K562 (cell line): ENCODE data around the gene EIF4G2. TPM values are rescaled to one million over a fixed set of nuclear protein-coding genes. Genes with fewer than 3 reads are reported as not detected.

ENCODE experiments used
- ATF7 ChIP-seq: fragments of 450-650 bp; IDR thresholded peaks from 2 replicates; pipeline ENCODE4 v1.7.1; 2014; ENCODE audit warnings: mild to moderate bottlenecking, moderate library complexity
- BRF1 ChIP-seq: IDR thresholded peaks from 3 replicates; pipeline ENCODE4 v1.6.1; 2011; ENCODE audit warnings: borderline replicate concordance, mild to moderate bottlenecking; ENCODE audit not compliant: insufficient read length; ENCODE audit errors: extremely low read depth
- CCAR2 ChIP-seq: fragments of 200-400 bp; formaldehyde crosslinking; IDR thresholded peaks from 2 replicates; pipeline ENCODE4 v1.6.1; 2017; ENCODE audit warnings: mild to moderate bottlenecking, low read depth, low read length
- EP300 ChIP-seq: IDR thresholded peaks from 2 replicates; pipeline ENCODE4 v1.6.1; 2012; ENCODE audit warnings: low read length, improper control_type of control experiment
- ERF ChIP-seq: fragments of 450-650 bp; formaldehyde crosslinking; IDR thresholded peaks from 2 replicates; pipeline ENCODE4 v1.4.0; 2020; ENCODE audit warnings: mild to moderate bottlenecking, mixed read lengths
- HDAC1 ChIP-seq, 2 experiments: fragments of 450-650 bp; IDR thresholded peaks; 2 replicates each; pipeline ENCODE4 v1.6.1; 2016 to 2017; ENCODE audit warnings: inconsistent platforms in 1 of 2, mild to moderate bottlenecking in 1 of 2, moderate library complexity in 1 of 2
- MCM7 ChIP-seq, 2 experiments: fragments of 450-650 bp; IDR thresholded peaks; 2 replicates each; pipeline ENCODE4 v1.6.1; 2016 to 2018
- NELFE ChIP-seq: IDR thresholded peaks from 2 replicates; pipeline ENCODE4 v1.6.1; 2011; ENCODE audit warnings: mild to moderate bottlenecking; ENCODE audit not compliant: insufficient read depth, insufficient read length
- POU5F1 ChIP-seq: fragments of 150-350 bp; IDR thresholded peaks from 2 replicates; pipeline ENCODE4 v1.6.1; 2014; ENCODE audit warnings: borderline replicate concordance, low read length, low read depth, mild to moderate bottlenecking; ENCODE audit not compliant: partially characterized antibody
- SAFB2 ChIP-seq: fragments of 200-400 bp; formaldehyde crosslinking; IDR thresholded peaks from 2 replicates; pipeline ENCODE4 v1.6.1; 2018; ENCODE audit warnings: borderline replicate concordance, low read length, low read depth, moderate library complexity; ENCODE audit not compliant: severe bottlenecking
- SIN3A ChIP-seq, 2 experiments: fragments of 150-350 bp in 1 of 2; IDR thresholded peaks; 2 replicates each; pipeline ENCODE4 v1.6.1; 2011 to 2016; ENCODE audit warnings: borderline replicate concordance in 2 of 2, low read depth in 2 of 2, low read length in 2 of 2, mild to moderate bottlenecking in 2 of 2, moderate library complexity in 2 of 2; ENCODE audit not compliant: control insufficient read depth in 1 of 2
- SMARCA5 ChIP-seq: fragments of 450-650 bp; IDR thresholded peaks from 2 replicates; pipeline ENCODE4 v1.6.1; 2016
- polyA plus RNA-seq, 8 experiments: library from polyadenylated mRNA; depleted of rRNA in 4 of 8; stranded (reverse) in 5 of 8; unstranded in 3 of 8; fragments of >200 nt; fragmentation: Nextera tagmentation in 2 of 8; fragmentation: Illumina TruSeq in 1 of 8; extraction: Ambion mirVana in 2 of 8; extraction: Trizol in 1 of 8; gene quantifications; 2 replicates each; pipeline versions ENCODE4 v1.2.1 to v1.2.3, GENCODE V29; 2011 to 2014; ENCODE audit warnings: inconsistent platforms in 1 of 8, missing spikeins in 1 of 8
- total RNA-seq, 7 experiments: library from RNA; depleted of rRNA in 6 of 7; stranded (reverse); fragments of >200 nt in 6 of 7; fragmentation: Illumina TruSeq in 2 of 7; extraction: Trizol in 2 of 7; gene quantifications; 2 replicates each; pipeline versions ENCODE4 v1.2.1 to v1.2.3, GENCODE V29; 2011 to 2021; ENCODE audit warnings: low replicate concordance in 1 of 7
- TF ChIP-seq, protein P1 (sequence below): fragments of 450-650 bp; IDR thresholded peaks from 2 replicates; pipeline ENCODE4 v1.6.1; 2017; ENCODE audit warnings: mild to moderate bottlenecking, moderate library complexity
- TF ChIP-seq, protein P2 (sequence below): fragments of 450-650 bp; conservative IDR thresholded peaks from 2 replicates; pipeline ENCODE4 v1.6.1; 2016; ENCODE audit warnings: missing genetic modification characterization, low read depth, mild to moderate bottlenecking, control low read depth, missing compliant biosample characterization
- TF ChIP-seq, protein P3 (sequence below), 2 experiments: fragments of 450-650 bp in 1 of 2; sonication (generic) in 1 of 2; formaldehyde crosslinking in 1 of 2; IDR thresholded peaks in 1 of 2; conservative IDR thresholded peaks in 1 of 2; 2 replicates each; pipeline versions ENCODE4 v1.6.1 to v1.8.1; 2016 to 2023; ENCODE audit warnings: mild to moderate bottlenecking in 2 of 2, moderate library complexity in 2 of 2, inconsistent platforms in 1 of 2, missing genetic modification reagents in 1 of 2
- TF ChIP-seq, protein P4 (sequence below): fragments of 450-650 bp; IDR thresholded peaks from 2 replicates; pipeline ENCODE4 v1.6.1; 2017; ENCODE audit warnings: antibody characterized with exemption
- TF ChIP-seq, protein P5 (sequence below): fragments of 250-450 bp; sonication (Bioruptor Pico); IDR thresholded peaks from 2 replicates; pipeline ENCODE4 v1.9.0; 2021; ENCODE audit warnings: mild to moderate bottlenecking
- TF ChIP-seq, protein P6 (sequence below): fragments of 250-450 bp; sonication (Bioruptor Pico); IDR thresholded peaks from 2 replicates; pipeline ENCODE4 v1.9.0; 2021; ENCODE audit warnings: mild to moderate bottlenecking, inconsistent platforms

Gene EIF4G2
- total and polyA plus RNA-seq, 9 of the 15 experiments (the other 6 are each of a cell fraction or from before 2014, with no cell fraction given), result 206 to 790 (median 646) TPM

DNA sequence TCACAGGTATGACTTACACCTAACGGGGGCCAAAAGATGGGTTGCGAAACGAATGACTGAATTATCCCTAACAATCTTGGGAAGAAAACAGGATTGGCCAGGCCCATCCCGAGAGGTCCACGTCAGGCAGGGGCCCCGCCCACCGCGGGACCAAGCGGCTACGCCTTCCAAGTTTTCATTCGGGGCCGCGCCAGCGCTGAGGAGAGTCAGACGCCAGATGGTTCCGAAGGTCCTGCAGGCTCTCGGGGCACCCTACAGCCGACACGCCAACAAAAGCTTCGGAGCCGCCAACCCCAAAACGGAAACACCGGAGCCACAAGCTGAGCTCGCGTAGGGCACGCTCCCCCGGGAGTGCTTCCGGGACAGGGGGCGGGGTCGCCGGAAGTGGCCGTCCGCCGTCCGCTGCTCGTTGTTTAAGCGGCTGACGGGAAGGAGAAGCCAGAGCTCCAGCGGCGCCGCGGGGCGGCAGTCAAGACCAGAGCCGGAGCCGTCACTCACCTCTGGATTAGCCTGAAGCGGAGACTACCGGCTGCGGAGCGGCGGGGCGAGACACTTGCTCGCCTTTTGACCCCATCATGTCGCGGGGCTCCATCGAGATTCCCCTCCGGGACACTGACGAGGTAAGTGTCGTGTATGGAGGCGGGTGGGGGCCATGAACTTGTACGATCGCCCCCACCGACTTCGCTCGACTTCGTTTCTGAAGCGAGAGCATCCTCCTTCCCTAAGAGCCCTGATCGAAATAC, 57.7 kb downstream of the EIF4G2 start, which contains the start of gene CTR9 (continued):
- TF ChIP-seq HDAC1 (IDR thresholded peaks at IDR 0.05) (peak in 1 of 2 experiments; percentile 83; a peak in 2 of 4 replicates), ERF (CRISPR knock-in tag) (no peak), MCM7 (IDR thresholded peaks at IDR 0.05) (no peak), SIN3A (IDR thresholded peaks at IDR 0.05; ENCODE audit: borderline replicate concordance in 2 of 2, control insufficient read depth in 1 of 2, low read depth in 2 of 2, low read length in 2 of 2) (peak; percentile 92), SAFB2 (no peak), NELFE (no peak), EP300 (peak; percentile 26; the same call in 1 of the 2 replicates), POU5F1 (peak; percentile 27), ATF7 (peak; percentile 81), SMARCA5 (no peak), BRF1 (no peak), CCAR2 (no peak)
- TF ChIP-seq, protein P1, sequence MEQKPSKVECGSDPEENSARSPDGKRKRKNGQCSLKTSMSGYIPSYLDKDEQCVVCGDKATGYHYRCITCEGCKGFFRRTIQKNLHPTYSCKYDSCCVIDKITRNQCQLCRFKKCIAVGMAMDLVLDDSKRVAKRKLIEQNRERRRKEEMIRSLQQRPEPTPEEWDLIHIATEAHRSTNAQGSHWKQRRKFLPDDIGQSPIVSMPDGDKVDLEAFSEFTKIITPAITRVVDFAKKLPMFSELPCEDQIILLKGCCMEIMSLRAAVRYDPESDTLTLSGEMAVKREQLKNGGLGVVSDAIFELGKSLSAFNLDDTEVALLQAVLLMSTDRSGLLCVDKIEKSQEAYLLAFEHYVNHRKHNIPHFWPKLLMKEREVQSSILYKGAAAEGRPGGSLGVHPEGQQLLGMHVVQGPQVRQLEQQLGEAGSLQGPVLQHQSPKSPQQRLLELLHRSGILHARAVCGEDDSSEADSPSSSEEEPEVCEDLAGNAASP, result no peak
- TF ChIP-seq, protein P2, sequence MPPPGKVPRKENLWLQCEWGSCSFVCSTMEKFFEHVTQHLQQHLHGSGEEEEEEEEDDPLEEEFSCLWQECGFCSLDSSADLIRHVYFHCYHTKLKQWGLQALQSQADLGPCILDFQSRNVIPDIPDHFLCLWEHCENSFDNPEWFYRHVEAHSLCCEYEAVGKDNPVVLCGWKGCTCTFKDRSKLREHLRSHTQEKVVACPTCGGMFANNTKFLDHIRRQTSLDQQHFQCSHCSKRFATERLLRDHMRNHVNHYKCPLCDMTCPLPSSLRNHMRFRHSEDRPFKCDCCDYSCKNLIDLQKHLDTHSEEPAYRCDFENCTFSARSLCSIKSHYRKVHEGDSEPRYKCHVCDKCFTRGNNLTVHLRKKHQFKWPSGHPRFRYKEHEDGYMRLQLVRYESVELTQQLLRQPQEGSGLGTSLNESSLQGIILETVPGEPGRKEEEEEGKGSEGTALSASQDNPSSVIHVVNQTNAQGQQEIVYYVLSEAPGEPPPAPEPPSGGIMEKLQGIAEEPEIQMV (tag), result peak; percentile 98; the same call in 1 of the 2 replicates
- TF ChIP-seq, protein P3, sequence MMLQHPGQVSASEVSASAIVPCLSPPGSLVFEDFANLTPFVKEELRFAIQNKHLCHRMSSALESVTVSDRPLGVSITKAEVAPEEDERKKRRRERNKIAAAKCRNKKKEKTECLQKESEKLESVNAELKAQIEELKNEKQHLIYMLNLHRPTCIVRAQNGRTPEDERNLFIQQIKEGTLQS (IDR thresholded peaks at IDR 0.05), result peak; percentile 44
- TF ChIP-seq, protein P3 (CRISPR knock-in tag; conservative IDR thresholded peaks at IDR 0.05), result no peak; the same call in 1 of the 2 replicates
- TF ChIP-seq, protein P4, sequence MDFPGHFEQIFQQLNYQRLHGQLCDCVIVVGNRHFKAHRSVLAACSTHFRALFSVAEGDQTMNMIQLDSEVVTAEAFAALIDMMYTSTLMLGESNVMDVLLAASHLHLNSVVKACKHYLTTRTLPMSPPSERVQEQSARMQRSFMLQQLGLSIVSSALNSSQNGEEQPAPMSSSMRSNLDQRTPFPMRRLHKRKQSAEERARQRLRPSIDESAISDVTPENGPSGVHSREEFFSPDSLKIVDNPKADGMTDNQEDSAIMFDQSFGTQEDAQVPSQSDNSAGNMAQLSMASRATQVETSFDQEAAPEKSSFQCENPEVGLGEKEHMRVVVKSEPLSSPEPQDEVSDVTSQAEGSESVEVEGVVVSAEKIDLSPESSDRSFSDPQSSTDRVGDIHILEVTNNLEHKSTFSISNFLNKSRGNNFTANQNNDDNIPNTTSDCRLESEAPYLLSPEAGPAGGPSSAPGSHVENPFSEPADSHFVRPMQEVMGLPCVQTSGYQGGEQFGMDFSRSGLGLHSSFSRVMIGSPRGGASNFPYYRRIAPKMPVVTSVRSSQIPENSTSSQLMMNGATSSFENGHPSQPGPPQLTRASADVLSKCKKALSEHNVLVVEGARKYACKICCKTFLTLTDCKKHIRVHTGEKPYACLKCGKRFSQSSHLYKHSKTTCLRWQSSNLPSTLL, result peak; percentile 91
- TF ChIP-seq, protein P5, sequence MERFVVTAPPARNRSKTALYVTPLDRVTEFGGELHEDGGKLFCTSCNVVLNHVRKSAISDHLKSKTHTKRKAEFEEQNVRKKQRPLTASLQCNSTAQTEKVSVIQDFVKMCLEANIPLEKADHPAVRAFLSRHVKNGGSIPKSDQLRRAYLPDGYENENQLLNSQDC (CRISPR knock-in tag), result peak; percentile 48; the same call in 1 of the 2 replicates
- TF ChIP-seq, protein P6, sequence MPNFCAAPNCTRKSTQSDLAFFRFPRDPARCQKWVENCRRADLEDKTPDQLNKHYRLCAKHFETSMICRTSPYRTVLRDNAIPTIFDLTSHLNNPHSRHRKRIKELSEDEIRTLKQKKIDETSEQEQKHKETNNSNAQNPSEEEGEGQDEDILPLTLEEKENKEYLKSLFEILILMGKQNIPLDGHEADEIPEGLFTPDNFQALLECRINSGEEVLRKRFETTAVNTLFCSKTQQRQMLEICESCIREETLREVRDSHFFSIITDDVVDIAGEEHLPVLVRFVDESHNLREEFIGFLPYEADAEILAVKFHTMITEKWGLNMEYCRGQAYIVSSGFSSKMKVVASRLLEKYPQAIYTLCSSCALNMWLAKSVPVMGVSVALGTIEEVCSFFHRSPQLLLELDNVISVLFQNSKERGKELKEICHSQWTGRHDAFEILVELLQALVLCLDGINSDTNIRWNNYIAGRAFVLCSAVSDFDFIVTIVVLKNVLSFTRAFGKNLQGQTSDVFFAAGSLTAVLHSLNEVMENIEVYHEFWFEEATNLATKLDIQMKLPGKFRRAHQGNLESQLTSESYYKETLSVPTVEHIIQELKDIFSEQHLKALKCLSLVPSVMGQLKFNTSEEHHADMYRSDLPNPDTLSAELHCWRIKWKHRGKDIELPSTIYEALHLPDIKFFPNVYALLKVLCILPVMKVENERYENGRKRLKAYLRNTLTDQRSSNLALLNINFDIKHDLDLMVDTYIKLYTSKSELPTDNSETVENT (CRISPR knock-in tag), result peak; percentile 92
